GM21576 (cell line): ENCODE data around the gene MAN1C1.
A peak's percentile ranks its signal among the peaks of the same experiment; 100 is the strongest.

Experiments
- ATAC-seq: cut with Tn5 transposase; IDR thresholded peaks from one replicate; pipeline ENCODE4 v1.9.1; 2021; ENCODE audit warnings: mild to moderate bottlenecking, moderate library complexity; ENCODE audit not compliant: unreplicated experiment

MAN1C1 gene

GRCh38 chr1:25797939-25798338, 181.3 kb downstream of the MAN1C1 start:
- no peak for ATAC-seq

- no peak for ATAC-seq
These were observed 182.2 kb downstream of the MAN1C1 start for GRCh38 chr1:25798666-25799351.

- no peak for ATAC-seq
These were observed 182.9 kb downstream of the MAN1C1 start for GRCh38 chr1:25799352-25799934.

- no peak for ATAC-seq
These were observed 183.5 kb downstream of the MAN1C1 start, which contains the start of gene SELENON for GRCh38 chr1:25799935-25800702. TSS of gene SELENON (plus strand) at chr1:25800193. CDS start at chr1:25800231, 38 bp downstream.

GRCh38 chr1:25800703-25801377, 184.2 kb downstream of the MAN1C1 start:
- no peak for ATAC-seq

- ATAC-seq = peak; percentile 47
These were observed 186.3 kb downstream of the MAN1C1 start for GRCh38 chr1:25802915-25803314.

GRCh38 chr1:25803368-25803767, 186.8 kb downstream of the MAN1C1 start:
- ATAC-seq = no peak

- ATAC-seq = no peak
These were observed 187.8 kb downstream of the MAN1C1 start for GRCh38 chr1:25804244-25804963.

- no peak for ATAC-seq
These were observed 188.6 kb downstream of the MAN1C1 start for GRCh38 chr1:25804964-25805862.

GRCh38 chr1:25805863-25806225, 189.3 kb downstream of the MAN1C1 start:
- ATAC-seq = no peak

GRCh38 chr1:25806418-25806817, 189.8 kb downstream of the MAN1C1 start:
- no peak for ATAC-seq

- no peak for ATAC-seq
These were observed 191.1 kb downstream of the MAN1C1 start for GRCh38 chr1:25807480-25808390.

GRCh38 chr1:25808481-25809244, 192.1 kb downstream of the MAN1C1 start:
- no peak for ATAC-seq

- ATAC-seq = no peak
These were observed 192.8 kb downstream of the MAN1C1 start for GRCh38 chr1:25809283-25809926.

GRCh38 chr1:25809929-25810328, 193.3 kb downstream of the MAN1C1 start:
- ATAC-seq = no peak

- no peak for ATAC-seq
These were observed 194.0 kb downstream of the MAN1C1 start for GRCh38 chr1:25810341-25811299.
